Ishikawa (cell line): ENCODE data around the gene ALDH3B1.

Experiments
- EGR1 ChIP-seq: IDR thresholded peaks from 2 replicates; pipeline ENCODE4 v1.6.1; 2012
- EP300 ChIP-seq: IDR thresholded peaks from 2 replicates; pipeline ENCODE4 v1.6.1; 2012; ENCODE audit warnings: borderline replicate concordance
- NFIC ChIP-seq: IDR thresholded peaks from 2 replicates; pipeline ENCODE4 v1.6.1; 2012
- RAD21 ChIP-seq: IDR thresholded peaks from 2 replicates; pipeline ENCODE4 v1.6.1; 2012; ENCODE audit warnings: low read depth
- TAF1 ChIP-seq: IDR thresholded peaks from 2 replicates; pipeline ENCODE4 v1.6.1; 2012; ENCODE audit warnings: low read depth, mild to moderate bottlenecking
- TEAD4 ChIP-seq: IDR thresholded peaks from 2 replicates; pipeline ENCODE4 v1.6.1; 2012

DNA sequence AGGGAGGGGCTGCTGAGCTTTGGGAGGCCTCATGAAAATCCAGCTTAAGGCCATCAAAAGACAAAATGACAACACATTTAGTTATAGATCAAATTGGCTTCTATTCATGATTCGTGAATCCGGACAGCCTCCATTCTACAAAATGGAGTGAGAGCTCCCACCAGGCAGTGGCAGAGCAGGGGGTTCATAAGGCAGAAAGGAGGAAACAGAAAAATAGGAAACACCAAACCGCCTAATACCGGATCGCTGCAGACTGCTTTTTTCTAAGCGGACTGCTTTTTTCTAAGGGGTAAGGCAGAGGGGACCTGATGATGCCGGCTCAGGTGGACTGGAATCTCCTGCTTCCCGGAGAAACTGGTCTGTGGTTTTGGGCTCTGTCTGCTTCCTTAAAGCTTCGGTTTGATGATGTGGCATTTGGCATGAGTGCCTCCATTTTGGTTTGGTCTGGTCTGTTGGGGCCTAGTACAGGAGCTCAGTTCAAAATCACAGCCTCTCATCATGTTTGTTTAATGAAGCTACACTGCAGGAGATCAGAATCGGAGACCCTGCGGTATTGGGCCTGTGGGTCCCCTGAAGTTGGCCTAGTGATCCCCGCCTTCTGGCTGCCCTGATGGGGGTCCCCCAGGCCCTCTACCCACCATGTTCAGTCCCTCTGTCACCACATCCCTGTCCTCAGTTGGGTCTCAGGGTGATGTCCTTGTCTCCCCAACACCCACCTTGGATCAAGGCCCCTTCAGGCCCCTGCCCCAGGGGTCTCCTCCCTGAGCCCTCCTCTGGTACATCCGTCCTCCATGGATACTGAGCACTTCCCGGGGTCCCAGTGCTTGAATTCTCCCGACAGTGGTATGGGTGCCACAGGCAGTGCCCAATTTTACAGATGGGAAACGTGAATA is 1.2 kb downstream of the ALDH3B1 start:
- TF ChIP-seq EP300 (no peak), NFIC (no peak), TAF1 (no peak), EGR1 (no peak), RAD21 (no peak), TEAD4 (no peak)
